ENCODE data around the gene SERPIND1. TPM values are rescaled to one million over a fixed set of nuclear protein-coding genes. Genes with fewer than 3 reads are reported as not detected.

Gene SERPIND1
- total and polyA plus RNA-seq, 2 experiments from 2014 or later: 50.9 to 56.8 TPM

DNA sequence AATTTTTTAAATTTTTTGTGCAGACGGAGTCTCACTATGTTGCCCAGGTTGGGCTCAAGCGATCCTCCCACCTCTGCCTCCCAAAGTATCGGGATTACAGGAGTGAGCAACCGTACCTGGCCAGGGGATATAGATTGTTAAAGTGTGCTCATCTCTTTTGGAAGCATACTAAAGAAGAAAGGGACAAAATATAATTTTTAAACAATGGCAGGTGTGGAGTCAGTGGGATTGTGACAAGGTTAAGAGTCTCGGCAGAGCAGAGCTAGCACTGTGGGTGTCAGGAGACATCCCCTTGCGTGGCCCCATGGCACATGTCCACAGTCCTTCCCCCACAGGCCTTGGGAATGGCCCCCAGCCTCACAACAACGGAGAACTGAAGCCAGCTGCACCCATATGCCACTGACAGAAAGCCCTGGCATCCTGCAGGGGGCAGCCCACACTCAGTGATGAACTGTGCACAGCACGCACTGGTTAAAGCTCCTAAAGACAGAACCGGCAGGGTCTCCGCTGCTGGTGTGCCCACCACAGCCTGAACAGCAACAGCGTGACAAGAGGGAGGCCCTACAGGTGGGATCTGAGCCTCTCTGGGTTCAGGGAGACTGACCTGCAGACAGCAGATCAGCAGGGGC lies 29.9 kb downstream of the SERPIND1 start:
- Histone ChIP-seq H3K27ac (no peak overlapping the region), H3K36me3 (replicated peaks; ENCODE audit: insufficient read depth, low read depth) (no peaks in the 10 kb centered on the region), H2AFZ (no peak overlapping the region), H3K4me3 (no peak overlapping the region), H3K79me2 (no peaks in the 10 kb centered on the region), H3K4me2 (no peak overlapping the region), H3K27me3 (no peaks in the 10 kb centered on the region), H3K4me1 (ENCODE audit: insufficient read depth) (no peaks in the 10 kb centered on the region), H3K9me3 (ENCODE audit: low read depth) (no peaks in the 10 kb centered on the region), H3K9me2 (replicated peaks; ENCODE audit: insufficient read depth) (no peaks in the 10 kb centered on the region), H4K20me1 (ENCODE audit: insufficient read depth, poor library complexity, severe bottlenecking) (no peaks in the 10 kb centered on the region)
- no peak for TF ChIP-seq EZH2phosphoT487 (IDR thresholded peaks at IDR 0.05; ENCODE audit: low read depth, severe bottlenecking, unreplicated experiment)
- TF ChIP-seq, protein P1, sequence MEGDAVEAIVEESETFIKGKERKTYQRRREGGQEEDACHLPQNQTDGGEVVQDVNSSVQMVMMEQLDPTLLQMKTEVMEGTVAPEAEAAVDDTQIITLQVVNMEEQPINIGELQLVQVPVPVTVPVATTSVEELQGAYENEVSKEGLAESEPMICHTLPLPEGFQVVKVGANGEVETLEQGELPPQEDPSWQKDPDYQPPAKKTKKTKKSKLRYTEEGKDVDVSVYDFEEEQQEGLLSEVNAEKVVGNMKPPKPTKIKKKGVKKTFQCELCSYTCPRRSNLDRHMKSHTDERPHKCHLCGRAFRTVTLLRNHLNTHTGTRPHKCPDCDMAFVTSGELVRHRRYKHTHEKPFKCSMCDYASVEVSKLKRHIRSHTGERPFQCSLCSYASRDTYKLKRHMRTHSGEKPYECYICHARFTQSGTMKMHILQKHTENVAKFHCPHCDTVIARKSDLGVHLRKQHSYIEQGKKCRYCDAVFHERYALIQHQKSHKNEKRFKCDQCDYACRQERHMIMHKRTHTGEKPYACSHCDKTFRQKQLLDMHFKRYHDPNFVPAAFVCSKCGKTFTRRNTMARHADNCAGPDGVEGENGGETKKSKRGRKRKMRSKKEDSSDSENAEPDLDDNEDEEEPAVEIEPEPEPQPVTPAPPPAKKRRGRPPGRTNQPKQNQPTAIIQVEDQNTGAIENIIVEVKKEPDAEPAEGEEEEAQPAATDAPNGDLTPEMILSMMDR (IDR thresholded peaks at IDR 0.05; ENCODE audit: poor library complexity): peak; percentile 52
- 78% methylated on average over 11 of the region's 11 CpGs for WGBS (ENCODE audit: low lambda C conversion rate, missing lambda C conversion rate)
- peak; percentile 60 for DNase-seq (ENCODE audit: low spot score)

GRCh38 chr22:20804650-20805049 lies 30.7 kb downstream of the SERPIND1 start:
- no peaks in the 10 kb centered on the region for H3K4me1 ChIP-seq (ENCODE audit: insufficient read depth)
- H3K36me3 ChIP-seq (replicated peaks; ENCODE audit: insufficient read depth, low read depth): no peaks in the 10 kb centered on the region

GRCh38 chr22:20805972-20806471 lies 32.1 kb downstream of the SERPIND1 start:
- no peak overlapping the region for H3K4me2 ChIP-seq
- 74% methylated on average over 3 of the region's 3 CpGs for WGBS (ENCODE audit: low lambda C conversion rate, missing lambda C conversion rate)

More at GRCh38 chr22:20804650-20805049, 30.7 kb downstream of the SERPIND1 start:
- H3K4me2 ChIP-seq: no peak overlapping the region
- H4K20me1 ChIP-seq (ENCODE audit: insufficient read depth, poor library complexity, severe bottlenecking): no peaks in the 10 kb centered on the region
- H3K9me2 ChIP-seq (replicated peaks; ENCODE audit: insufficient read depth): no peaks in the 10 kb centered on the region
- H3K27ac ChIP-seq: no peak overlapping the region
- no peak overlapping the region for H3K4me3 ChIP-seq
- no peaks in the 10 kb centered on the region for H3K79me2 ChIP-seq
- no peaks in the 10 kb centered on the region for H3K27me3 ChIP-seq
- no peak for TF ChIP-seq EZH2 (IDR thresholded peaks at IDR 0.05; ENCODE audit: borderline replicate concordance)
- no peak overlapping the region for H2AFZ ChIP-seq
- H3K9me3 ChIP-seq (ENCODE audit: low read depth): no peaks in the 10 kb centered on the region
- WGBS (ENCODE audit: low lambda C conversion rate, missing lambda C conversion rate): 97% methylated on average over 6 of the region's 6 CpGs
- DNase-seq (ENCODE audit: low spot score): no peak

DNA sequence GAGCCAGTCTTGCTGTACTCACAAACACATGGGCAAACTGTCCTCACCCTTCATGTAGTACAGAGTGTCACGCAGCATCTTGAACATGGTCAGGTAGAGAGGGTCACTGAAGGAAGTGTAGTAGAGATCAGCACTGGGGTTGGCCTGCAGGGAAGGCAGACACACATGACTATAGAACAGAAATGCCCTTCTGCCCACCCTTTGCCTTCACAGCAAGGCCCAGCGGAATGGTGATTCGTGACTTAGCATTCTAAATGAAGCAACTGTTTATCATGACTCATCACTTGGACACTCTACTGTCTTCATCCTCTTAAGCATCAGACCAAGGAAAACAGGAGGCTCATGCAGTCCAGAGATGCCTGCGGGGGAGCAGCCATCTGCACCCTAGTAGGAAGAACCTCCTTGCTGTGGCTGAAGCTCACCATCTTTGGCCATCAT lies 33.4 kb downstream of the SERPIND1 start:
- DNase-seq (ENCODE audit: low spot score): peak; percentile 49
- H3K4me1 ChIP-seq (ENCODE audit: insufficient read depth): no peaks in the 10 kb centered on the region
- H3K4me3 ChIP-seq: no peak overlapping the region
- H3K79me2 ChIP-seq: no peaks in the 10 kb centered on the region
- no peaks in the 10 kb centered on the region for H3K27me3 ChIP-seq
- no peaks in the 10 kb centered on the region for H3K9me2 ChIP-seq (replicated peaks; ENCODE audit: insufficient read depth)
- no peak for TF ChIP-seq EZH2phosphoT487 (IDR thresholded peaks at IDR 0.05; ENCODE audit: low read depth, severe bottlenecking, unreplicated experiment)
- TF ChIP-seq, protein P1 (IDR thresholded peaks at IDR 0.05; ENCODE audit: poor library complexity): no peak
- TF ChIP-seq EZH2 (IDR thresholded peaks at IDR 0.05; ENCODE audit: borderline replicate concordance): no peak
- no peak overlapping the region for H2AFZ ChIP-seq
- WGBS (ENCODE audit: low lambda C conversion rate, missing lambda C conversion rate): 89% methylated on average over 4 of the region's 4 CpGs
- no peak overlapping the region for H3K27ac ChIP-seq
- no peaks in the 10 kb centered on the region for H3K9me3 ChIP-seq (ENCODE audit: low read depth)
- H4K20me1 ChIP-seq (ENCODE audit: insufficient read depth, poor library complexity, severe bottlenecking): no peaks in the 10 kb centered on the region
- H3K4me2 ChIP-seq: no peak overlapping the region
- no peaks in the 10 kb centered on the region for H3K36me3 ChIP-seq (replicated peaks; ENCODE audit: insufficient read depth, low read depth)

More at GRCh38 chr22:20805972-20806471, 32.1 kb downstream of the SERPIND1 start:
- no peak overlapping the region for H3K4me3 ChIP-seq
- no peaks in the 10 kb centered on the region for H3K79me2 ChIP-seq
- H3K36me3 ChIP-seq (replicated peaks; ENCODE audit: insufficient read depth, low read depth): no peaks in the 10 kb centered on the region
- H2AFZ ChIP-seq: no peak overlapping the region
- H3K9me3 ChIP-seq (ENCODE audit: low read depth): no peaks in the 10 kb centered on the region
- DNase-seq (ENCODE audit: low spot score): no peak
- H3K9me2 ChIP-seq (replicated peaks; ENCODE audit: insufficient read depth): no peaks in the 10 kb centered on the region
- no peak overlapping the region for H3K27ac ChIP-seq
- H3K27me3 ChIP-seq: no peaks in the 10 kb centered on the region
- TF ChIP-seq, protein P1 (IDR thresholded peaks at IDR 0.05; ENCODE audit: poor library complexity): no peak
- TF ChIP-seq EZH2phosphoT487 (IDR thresholded peaks at IDR 0.05; ENCODE audit: low read depth, severe bottlenecking, unreplicated experiment): no peak
- no peak for TF ChIP-seq EZH2 (IDR thresholded peaks at IDR 0.05; ENCODE audit: borderline replicate concordance)
- H3K4me1 ChIP-seq (ENCODE audit: insufficient read depth): no peaks in the 10 kb centered on the region
- H4K20me1 ChIP-seq (ENCODE audit: insufficient read depth, poor library complexity, severe bottlenecking): no peaks in the 10 kb centered on the region
